GM18951 (cell line): ENCODE results near the gene NCOR2.

Source experiments
- POLR2A ChIP-seq: IDR thresholded peaks from 4 replicates; pipeline ENCODE4 v1.6.1; 2011; ENCODE audit warnings: mild to moderate bottlenecking; ENCODE audit not compliant: insufficient read length, insufficient read depth; ENCODE audit errors: extremely low read depth
- in situ Hi-C: fragments of 300-500 bp; cut with MboI; formaldehyde crosslinking; loops from one replicate; pipeline ENCODE4 v1.12.0; 2022; ENCODE audit warnings: low sequenced_read_pairs, mixed read lengths, inconsistent platforms; ENCODE audit not compliant: unreplicated experiment

Gene NCOR2

GRCh38 chr12:124566161-124566996 lies 1.0 kb downstream of the NCOR2 start:
- in situ Hi-C loops = loop anchor here (25.0 kb wide), 1 partner anchor 196 kb away; no protein-coding TSS in a partner anchor
- peak; percentile 9 for TF ChIP-seq POLR2A

DNA sequence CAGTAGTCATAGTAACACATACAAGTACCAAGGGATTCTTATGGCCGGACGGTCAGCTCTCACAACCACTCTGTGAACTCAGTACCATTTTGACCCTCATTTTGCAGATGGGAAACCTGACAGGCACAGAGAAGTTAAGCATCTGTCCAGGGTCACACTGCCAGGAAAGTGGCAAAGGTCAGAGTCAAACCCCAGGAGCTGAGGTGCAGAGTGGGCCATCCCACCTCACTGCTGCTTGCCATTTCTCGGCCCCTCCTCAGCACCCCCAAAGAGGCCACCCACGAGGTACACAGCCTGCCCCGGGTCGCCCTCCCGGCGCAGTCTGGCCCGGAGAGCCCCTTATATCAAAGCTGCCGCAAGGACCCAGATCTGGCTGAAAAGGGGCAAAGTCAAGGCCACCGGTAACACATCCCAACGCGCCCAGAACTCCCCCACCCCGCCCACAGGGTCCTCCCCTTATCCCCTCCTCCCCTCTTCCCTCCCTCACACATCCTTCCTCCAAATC lies 1.7 kb downstream of the NCOR2 start:
- no peak for TF ChIP-seq POLR2A
- in situ Hi-C loops = loop anchor here (25.0 kb wide), 1 partner anchor 197 kb away; no protein-coding TSS in a partner anchor

- no peak for TF ChIP-seq POLR2A
- in situ Hi-C loops = loop anchor here (25.0 kb wide), 1 partner anchor 197 kb away; no protein-coding TSS in a partner anchor
These were observed 2.4 kb downstream of the NCOR2 start for GRCh38 chr12:124564971-124565491.

DNA sequence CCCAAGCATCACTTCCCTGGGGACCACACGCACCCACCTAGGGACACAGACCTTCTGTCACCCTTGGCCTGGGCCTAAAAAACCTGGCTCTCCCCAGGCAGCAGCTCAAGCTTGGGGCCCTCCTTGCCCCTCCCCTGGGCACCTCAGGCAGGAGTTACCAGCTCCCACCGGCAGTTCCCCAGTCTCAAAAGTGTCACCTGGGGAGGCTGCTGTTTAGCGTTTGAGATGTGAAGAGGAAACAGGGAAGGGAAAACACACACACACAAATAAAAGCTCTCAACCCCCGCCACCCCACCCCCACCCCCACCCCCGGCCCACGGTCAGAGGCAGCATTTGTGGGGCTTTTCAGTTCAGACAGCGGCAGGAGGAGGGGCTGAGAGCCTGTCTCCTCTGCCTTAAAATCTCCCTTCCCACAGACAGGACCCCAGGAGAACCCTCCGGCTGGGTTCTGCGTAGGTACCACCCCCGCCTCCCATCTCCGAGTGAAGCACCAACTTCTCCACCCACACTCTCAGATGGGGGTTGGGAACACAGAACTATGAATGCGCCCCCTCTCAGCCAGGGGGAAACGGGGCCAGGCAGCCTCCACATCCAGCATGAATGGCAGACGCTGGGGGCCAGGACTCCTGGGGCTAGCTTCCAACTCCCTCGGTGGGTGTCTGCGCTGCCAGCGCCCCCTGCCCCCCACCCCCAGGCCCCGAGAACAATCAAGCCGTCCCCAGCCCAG lies 3.0 kb downstream of the NCOR2 start:
- no peak for TF ChIP-seq POLR2A
- in situ Hi-C loops = loop anchor here (25.0 kb wide), 1 partner anchor 198 kb away; no protein-coding TSS in a partner anchor

GRCh38 chr12:124563809-124564208 lies 3.6 kb downstream of the NCOR2 start:
- in situ Hi-C loops = loop anchor here (25.0 kb wide), 1 partner anchor 198 kb away; no protein-coding TSS in a partner anchor
- no peak for TF ChIP-seq POLR2A

DNA sequence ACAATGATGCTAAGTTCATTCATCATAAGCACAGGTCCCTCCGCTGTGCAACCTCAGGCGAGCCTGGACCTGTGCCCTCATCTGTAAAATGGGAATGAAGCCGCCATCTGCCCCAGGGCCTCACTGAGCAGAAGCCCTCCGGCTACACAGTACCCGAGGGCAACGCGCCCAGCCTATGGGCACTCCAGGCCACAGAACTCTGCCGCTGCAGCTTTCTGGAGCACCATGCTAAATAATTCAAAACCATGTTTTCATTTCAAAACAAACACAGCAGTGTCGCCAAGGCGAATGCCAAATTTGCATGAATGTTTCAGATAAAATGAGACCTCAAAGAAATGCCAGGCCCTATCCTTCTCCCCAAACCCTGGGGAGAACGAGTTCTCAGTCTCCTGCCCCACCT lies 4.0 kb downstream of the NCOR2 start:
- in situ Hi-C loops = loop anchor here (25.0 kb wide), 1 partner anchor 199 kb away; no protein-coding TSS in a partner anchor
- no peak for TF ChIP-seq POLR2A

- TF ChIP-seq POLR2A = no peak
- in situ Hi-C loops = loop anchor here (25.0 kb wide), 1 partner anchor 200 kb away; no protein-coding TSS in a partner anchor
These were observed 4.6 kb downstream of the NCOR2 start for GRCh38 chr12:124562796-124563181.

DNA sequence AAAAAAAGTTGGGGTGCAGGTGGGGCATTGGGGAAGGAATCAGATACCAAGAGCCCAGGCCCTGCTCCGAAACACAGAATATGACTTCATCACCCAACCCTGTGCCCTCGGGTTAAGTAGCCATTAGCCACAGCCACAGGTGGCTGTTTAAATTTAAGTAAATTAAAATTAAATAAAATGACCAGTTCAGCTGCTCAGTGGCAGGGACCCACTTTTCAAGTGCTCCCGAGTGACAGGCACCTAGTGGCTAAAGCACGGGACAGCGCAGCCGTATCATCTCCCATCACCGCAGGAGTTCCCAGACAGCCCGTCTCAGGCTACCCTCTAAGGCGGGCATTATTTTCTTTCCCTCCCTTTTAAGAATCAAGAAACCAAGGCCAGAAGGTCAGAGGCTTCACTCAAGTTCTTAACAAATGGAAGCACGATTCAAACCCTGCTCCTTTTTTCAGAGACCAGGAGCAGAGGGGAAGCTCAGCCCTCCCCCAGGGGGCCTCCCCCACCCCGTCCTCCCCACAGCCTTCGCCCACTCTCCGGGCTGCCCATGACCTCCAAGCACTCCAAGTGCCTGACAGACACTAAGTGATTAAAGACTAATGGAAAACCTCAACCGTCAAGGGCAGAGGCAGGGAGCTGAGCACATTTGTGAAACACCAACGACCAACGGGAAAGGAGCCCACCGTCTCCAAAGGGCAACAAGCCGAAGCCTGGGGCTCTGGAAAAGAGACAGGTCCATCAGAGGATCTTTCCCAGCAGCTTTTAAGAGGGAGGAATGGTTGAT lies 5.2 kb downstream of the NCOR2 start:
- no peak for TF ChIP-seq POLR2A
- in situ Hi-C loops = loop anchor here (25.0 kb wide), 1 partner anchor 200 kb away; no protein-coding TSS in a partner anchor

DNA sequence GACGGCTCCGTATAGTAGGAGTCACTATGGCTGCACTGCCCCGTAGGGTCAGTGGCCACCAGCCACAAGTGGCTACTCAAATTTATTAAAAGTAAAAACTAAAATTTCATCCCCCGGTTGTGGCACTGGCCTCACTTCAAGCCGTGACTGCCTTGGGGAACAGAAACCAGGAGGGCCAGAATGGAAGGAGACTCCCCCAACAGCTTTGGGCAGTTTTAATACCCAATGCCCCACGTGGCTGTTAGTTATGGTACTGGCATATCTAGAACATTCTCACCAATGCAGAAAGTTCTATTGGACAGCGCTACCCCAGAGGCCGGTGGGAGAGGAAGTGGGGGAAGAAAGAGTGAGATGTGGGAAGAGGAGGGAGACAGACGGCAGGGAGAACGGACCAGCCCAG lies 6.2 kb downstream of the NCOR2 start:
- in situ Hi-C loops = loop anchor here (25.0 kb wide), 1 partner anchor 201 kb away; no protein-coding TSS in a partner anchor

GRCh38 chr12:124560146-124560890 lies 7.1 kb downstream of the NCOR2 start:
- no peak for TF ChIP-seq POLR2A
- in situ Hi-C loops = loop anchor here (25.0 kb wide), 1 partner anchor 202 kb away; no protein-coding TSS in a partner anchor

More for the DNA sequence above, 6.2 kb downstream of the NCOR2 start:
- no peak for TF ChIP-seq POLR2A

DNA sequence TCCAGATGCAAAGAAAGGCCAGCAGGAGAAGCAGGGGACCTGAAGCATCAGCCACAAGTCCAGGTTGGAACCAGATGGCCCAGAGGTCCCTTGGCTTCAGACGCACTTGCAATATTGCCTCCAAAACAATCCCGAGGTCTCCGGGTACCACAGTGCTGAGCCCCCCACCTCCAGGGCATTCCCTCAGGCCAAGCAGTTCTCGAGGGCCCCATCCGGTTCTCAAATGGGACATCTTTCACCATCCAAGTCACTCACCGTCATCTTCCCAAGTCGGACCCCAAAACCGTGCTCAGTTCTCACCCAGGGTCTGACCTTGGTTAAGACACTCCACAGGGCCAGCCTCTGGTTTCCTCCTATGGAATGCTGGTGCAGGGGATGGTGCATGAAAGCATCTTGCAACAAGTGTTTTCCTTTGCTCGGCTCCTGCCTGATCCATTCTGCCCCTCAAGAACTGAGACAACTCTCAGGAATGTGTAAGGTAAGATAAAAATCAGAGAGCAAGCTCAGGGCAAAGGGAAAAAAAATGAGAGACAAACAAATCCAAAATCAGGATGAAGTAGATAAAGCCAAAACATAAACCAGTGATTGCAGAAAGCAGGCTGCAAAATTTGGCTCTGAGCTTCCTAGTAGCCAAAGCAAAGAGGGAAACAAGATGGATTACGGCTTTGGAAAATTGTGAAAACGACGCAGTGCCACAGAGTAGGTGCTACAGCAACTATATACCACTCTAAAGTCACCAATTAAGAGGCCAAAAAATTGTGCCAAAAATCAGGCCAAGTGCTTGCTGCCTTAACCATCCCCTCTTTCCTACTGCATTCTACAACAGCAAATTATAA lies 8.0 kb downstream of the NCOR2 start:
- in situ Hi-C loops = loop anchor here (25.0 kb wide), 1 partner anchor 203 kb away; no protein-coding TSS in a partner anchor
- no peak for TF ChIP-seq POLR2A
